ENCODE data around the gene BDH1.
A peak's percentile ranks its signal among the peaks of the same experiment; 100 is the strongest.
"Not testable (repeated sequence)": the region's sequence is repeated elsewhere in the genome, so short reads cannot be mapped to it uniquely, and the experiment has no call there.

Gene BDH1

GRCh38 chr3:197486861-197487260, 68.9 kb downstream of the BDH1 start:
- DNase-seq (ENCODE audit: low read depth) = no peak

DNA sequence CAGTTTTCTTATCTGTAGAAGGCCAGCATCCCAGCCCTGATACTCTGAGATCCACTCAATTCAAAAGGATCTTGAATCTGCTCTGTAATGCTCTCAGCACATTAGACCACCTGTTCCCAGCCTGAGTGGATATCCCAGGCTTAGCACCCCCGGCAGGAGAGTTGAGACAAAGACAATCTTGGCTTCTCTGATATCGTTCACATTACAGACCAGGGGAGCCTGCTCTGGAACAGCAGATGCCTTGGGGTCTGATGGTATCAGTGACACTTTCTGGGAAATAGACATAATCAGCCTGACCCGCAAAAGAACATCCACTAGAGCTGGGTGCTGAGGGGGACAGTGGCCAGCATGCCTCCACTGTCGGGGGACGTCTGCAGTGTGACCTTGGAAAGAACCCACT, 70.6 kb downstream of the BDH1 start:
- DNase-seq (ENCODE audit: low read depth) = no peak

- no peak for DNase-seq (ENCODE audit: low read depth)
These were observed 71.4 kb downstream of the BDH1 start for GRCh38 chr3:197484204-197484901.

DNA sequence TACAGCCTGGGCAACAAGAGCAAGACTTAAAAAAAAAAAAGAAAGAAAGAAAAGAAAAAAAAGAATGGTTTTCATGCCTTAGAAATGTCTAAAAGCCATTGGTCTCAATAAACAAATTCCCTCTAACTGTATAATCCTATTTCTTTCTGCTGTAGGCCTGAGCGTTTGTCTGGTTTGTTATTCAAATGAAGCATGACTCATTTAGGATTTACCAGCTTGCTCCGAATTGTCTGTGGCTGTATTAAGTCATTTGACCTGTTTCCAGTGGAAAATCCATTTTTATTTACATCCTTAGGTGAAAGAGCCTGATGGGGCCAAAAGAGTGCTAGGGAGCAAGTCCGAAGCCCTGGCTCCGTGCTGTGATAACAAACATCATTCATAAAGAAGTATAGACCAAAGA, 73.8 kb downstream of the BDH1 start:
- DNase-seq (ENCODE audit: low read depth) = peak; percentile 53

- DNase-seq (ENCODE audit: low read depth) = no peak
These were observed 75.4 kb downstream of the BDH1 start for GRCh38 chr3:197480320-197480719.

- DNase-seq (ENCODE audit: low read depth) = no peak
These were observed 76.8 kb downstream of the BDH1 start for GRCh38 chr3:197478746-197479668.

GRCh38 chr3:197477816-197478215, 78.0 kb downstream of the BDH1 start:
- DNase-seq (ENCODE audit: low read depth) = not testable (repeated sequence)

DNA sequence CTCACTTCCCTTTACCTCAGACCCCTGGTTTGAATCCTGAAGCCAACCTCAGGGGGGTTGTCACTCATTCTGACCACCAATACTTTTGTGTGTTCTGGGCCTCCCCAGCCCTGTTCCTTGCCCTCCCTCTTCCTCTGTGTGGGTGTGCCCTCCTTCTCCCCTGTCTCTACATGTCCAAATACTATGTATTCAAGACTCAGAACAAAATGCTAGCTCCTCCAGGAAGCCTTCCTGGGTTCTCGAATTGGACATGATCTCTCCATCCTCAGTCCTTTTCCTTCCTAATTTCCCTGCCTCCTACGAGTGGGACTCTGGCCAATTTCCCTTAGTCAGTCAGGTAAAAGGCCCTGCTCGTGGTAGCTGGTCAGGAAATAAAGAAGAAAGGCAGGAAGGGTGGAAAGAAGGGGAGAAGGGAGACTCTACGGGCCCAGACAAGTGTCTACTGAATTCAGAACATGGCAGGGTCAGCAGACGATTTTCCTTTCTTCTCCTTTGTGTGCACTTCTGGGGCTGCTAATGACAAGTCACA, 79.7 kb downstream of the BDH1 start:
- no peak for DNase-seq (ENCODE audit: low read depth)

DNA sequence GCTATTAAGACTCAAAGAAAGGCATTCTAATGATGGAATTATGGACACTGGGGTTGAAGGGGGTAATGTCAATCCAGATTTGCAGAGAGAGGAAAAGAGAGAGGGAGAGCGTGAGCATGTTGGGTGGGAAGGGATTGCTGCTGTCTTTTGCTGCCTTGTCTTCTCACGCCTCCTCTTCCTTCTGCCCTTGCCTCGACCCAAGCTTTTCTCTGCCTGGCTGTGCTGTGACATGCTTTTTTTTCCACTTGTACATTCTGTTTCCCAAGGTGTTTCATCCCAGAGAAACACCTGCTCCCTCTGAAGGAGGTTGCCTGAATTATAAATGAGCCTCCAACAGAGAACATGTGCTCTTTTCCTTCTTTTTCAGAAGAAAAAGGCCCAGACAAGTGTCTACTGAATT, 80.3 kb downstream of the BDH1 start:
- DNase-seq (ENCODE audit: low read depth) = no peak

- no peak for DNase-seq (ENCODE audit: low read depth)
These were observed 83.6 kb downstream of the BDH1 start for GRCh38 chr3:197472151-197472550.

- peak; percentile 47 for DNase-seq (ENCODE audit: low read depth)
These were observed 84.4 kb downstream of the BDH1 start for GRCh38 chr3:197471221-197472010.

- DNase-seq (ENCODE audit: low read depth) = no peak
These were observed 86.8 kb downstream of the BDH1 start for GRCh38 chr3:197468866-197469382.

- DNase-seq (ENCODE audit: low read depth) = no peak
These were observed 87.6 kb downstream of the BDH1 start for GRCh38 chr3:197468167-197468566.

DNA sequence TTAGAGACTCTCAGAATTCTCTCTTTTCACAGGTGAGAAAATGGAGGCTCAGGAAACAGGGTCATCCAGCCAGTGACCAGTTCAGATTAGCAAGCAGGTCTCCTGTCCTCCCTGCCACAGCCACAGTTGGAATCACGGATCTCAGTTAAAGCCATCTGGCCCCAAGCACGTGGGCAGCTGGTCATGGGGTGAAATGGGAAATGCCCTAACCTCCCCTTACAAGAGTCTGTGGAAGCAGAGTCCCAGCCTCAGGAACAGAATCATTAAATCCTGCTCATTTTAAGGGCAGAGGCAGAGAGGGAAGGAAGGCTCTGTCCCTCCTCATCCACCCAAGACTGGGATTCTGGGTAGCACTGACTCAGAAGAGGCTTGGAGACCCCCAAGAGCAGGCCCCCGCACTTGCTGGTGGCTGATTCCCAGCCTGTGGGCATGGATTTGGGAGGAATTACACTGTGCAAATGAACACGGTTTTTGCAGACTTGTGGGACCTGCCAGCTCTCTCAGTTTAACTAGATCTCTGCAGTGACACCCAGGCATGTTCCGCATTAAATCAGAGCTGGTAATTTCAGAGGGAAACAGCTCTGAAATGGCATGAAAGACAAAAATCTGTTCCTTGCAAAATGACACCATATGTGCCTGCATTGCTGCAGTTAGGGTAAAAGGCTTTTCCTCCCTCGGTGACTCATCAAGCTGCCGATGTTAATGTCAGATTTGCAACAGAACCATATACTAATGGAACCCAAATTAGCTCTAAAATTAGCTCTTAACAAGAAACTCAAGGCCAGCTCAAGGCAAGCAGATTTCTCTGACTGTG, 89.0 kb downstream of the BDH1 start:
- DNase-seq (ENCODE audit: low read depth) = peak; percentile 59

GRCh38 chr3:197465996-197466549, 89.7 kb downstream of the BDH1 start:
- DNase-seq (ENCODE audit: low read depth) = peak; percentile 91

DNA sequence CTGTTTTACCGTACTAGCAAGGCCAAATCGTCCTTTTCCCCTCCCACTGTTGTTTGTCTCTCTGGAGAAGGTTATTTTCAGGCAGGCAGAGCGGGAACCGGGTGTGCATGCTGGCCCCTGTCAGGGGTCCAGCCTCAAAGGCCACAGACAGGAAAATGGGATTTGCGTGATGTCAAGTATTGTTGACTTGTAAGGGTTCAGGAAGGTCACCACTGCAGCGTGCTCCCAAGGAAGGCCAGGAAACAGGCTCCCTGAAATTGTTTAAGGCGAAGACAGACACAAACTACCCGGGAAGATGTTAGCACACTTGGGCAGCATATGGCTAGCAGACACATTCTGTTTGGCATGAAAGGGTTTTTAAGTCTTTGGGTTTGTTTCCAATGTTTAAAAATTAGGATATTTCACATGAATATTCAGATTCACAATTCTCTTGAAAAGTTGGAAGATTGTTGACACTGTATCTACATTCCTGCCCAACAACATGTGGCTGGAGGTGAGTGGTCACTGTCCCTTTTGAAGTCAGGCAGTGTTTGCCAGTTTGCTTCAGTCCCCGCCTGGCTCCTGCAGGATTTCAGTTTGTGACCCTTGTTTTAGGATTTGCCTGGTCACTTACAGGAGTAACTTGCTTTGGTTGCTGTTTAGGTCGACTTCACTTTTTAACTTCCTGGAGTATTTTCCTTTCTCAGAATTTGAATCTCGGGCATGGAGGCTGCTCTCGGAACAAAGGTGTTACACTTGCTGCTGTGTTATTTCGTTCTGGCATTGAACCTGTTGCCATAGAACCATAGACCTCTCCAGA, 90.4 kb downstream of the BDH1 start:
- no peak for DNase-seq (ENCODE audit: low read depth)

DNA sequence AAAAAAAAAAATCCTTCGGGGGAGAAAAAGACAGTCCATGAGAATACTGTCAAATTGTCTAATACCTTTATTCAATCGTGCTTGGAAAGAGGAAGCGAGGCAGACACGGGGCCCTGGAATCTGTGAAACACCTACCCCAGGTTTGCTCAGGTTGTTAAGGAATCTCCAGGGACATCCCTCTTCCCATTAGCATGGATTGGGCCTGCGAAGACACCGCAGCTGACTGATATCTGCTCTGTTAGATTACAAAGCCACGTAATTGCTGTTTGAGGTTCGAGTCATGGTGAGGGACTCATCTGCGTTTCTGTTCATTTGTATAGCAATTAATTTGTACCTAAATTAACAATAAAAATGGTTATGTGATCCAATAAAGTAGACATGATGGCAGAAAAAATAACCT, 91.0 kb downstream of the BDH1 start:
- no peak for DNase-seq (ENCODE audit: low read depth)

DNA sequence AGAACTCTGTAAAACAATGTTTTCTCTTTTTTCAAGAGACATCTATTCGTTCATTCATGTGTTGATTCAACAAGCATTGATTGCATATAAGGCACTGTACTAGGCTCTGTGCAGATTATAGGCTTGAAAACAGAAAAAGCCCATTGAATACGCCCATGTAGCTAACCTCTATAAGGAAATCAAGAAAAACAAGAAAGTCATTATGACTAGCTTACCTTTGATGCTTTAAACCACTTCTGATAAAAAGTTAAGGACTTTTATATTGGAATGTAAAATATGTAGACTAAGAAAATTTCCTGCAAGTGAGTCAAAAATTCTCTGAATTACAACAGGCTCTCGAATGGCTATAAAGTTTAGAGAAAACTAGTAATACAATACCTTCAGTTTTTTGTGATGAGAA, 92.5 kb downstream of the BDH1 start:
- peak; percentile 33 for DNase-seq (ENCODE audit: low read depth)

GRCh38 chr3:197462808-197463207, 93.0 kb downstream of the BDH1 start:
- no peak for DNase-seq (ENCODE audit: low read depth)

- no peak for DNase-seq (ENCODE audit: low read depth)
These were observed 95.1 kb downstream of the BDH1 start for GRCh38 chr3:197460639-197461038.

Data from amniotic epithelial cell (primary cell).